H1 (cell line): ENCODE results near the gene MMP24. TPM values are rescaled to one million over a fixed set of nuclear protein-coding genes. Genes with fewer than 3 reads are reported as not detected.

ENCODE experiments used
- RBBP5 ChIP-seq: IDR thresholded peaks from 2 replicates; pipeline ENCODE4 v1.7.1; 2012; ENCODE audit warnings: low read depth, mild to moderate bottlenecking, inconsistent platforms, low read length, moderate library complexity, borderline replicate concordance
- RNF2 ChIP-seq: fragments of 200-900, 300-1000 bp; sonication (generic); IDR thresholded peaks from 2 replicates; pipeline ENCODE4 v1.7.1; 2016; ENCODE audit warnings: borderline replicate concordance, low read depth, mild to moderate bottlenecking, antibody characterized with exemption, low read length; ENCODE audit not compliant: poor library complexity, severe bottlenecking; ENCODE audit errors: missing control alignments
- polyA plus RNA-seq, 7 experiments: library from polyadenylated mRNA; depleted of rRNA in 3 of 7; stranded (reverse) in 5 of 7; unstranded in 2 of 7; fragments of >200 nt in 5 of 7; fragments of 200-250 nt in 2 of 7; gene quantifications; 1 replicate in 5 of 7; 2 replicates in 1 of 7; 4 replicates in 1 of 7; pipeline versions ENCODE4 v1.2.1 to v1.2.3, GENCODE V29; 2011 to 2013; ENCODE audit warnings: missing spikeins in 2 of 7, mixed read lengths in 2 of 7
- total RNA-seq: library from RNA; stranded (reverse); fragmentation: NEBNext Ultra II Directional; extraction: Animal tissue kit (Norgen Biotek cat#: 25700); gene quantifications from 2 replicates; pipeline ENCODE4 v1.2.1, GENCODE V29; 2021

The MMP24 gene
- total and polyA plus RNA-seq, 2 of the 8 experiments (the other 6 are each of a cell fraction or from before 2014, with no cell fraction given) = 18.8 to 21.4 TPM

- TF ChIP-seq RNF2 (no peak), RBBP5 (no peak)
Measured at GRCh38 chr20:35297740-35298139, 71.2 kb downstream of the MMP24 start (continued).
